HG02798 (cell line): ENCODE data around the gene COX18.
A peak's percentile ranks its signal among the peaks of the same experiment; 100 is the strongest.

Experiments
- ATAC-seq: cut with Tn5 transposase; IDR thresholded peaks from one replicate; pipeline ENCODE4 v1.9.1; 2021; ENCODE audit warnings: mild to moderate bottlenecking; ENCODE audit not compliant: unreplicated experiment, poor library complexity

The COX18 gene, protein sequence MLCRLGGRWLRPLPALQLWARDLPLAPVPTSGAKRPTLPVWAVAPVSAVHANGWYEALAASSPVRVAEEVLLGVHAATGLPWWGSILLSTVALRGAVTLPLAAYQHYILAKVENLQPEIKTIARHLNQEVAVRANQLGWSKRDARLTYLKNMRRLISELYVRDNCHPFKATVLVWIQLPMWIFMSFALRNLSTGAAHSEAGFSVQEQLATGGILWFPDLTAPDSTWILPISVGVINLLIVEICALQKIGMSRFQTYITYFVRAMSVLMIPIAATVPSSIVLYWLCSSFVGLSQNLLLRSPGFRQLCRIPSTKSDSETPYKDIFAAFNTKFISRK

DNA sequence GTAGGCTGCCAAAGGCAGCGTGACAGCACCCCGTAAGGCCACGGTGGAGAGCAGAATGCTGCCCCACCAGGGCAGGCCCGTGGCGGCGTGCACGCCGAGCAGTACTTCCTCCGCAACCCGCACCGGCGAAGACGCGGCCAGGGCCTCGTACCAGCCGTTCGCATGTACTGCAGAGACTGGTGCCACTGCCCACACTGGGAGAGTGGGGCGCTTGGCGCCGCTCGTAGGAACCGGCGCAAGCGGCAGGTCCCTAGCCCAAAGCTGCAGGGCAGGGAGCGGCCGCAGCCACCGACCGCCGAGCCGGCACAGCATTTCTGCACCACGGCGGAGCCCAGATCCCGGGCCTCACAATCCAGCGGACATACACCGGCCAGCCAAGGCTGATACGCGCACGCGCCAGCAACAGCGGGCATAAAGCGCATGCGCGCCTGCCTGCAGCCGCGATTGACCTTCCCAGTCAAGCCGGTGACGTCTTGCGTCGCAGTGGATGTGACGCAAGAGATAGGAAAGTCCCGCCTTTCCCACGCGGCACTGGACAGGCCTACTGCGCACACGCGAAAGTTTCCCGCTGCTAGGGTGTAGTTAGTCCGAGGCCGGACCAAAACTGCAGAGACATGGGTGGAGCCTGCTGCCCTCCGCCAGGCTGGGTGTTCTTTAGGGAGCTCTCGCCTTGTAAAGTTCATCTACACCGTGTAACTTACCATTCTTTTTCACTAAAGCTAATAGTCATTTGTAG lies at the start of gene COX18:
TSS of gene COX18 (minus strand) at position 379 of the 736 bp plus-strand sequence. CDS start at position 312, 67 bp downstream.
- peak; percentile 88 for ATAC-seq

DNA sequence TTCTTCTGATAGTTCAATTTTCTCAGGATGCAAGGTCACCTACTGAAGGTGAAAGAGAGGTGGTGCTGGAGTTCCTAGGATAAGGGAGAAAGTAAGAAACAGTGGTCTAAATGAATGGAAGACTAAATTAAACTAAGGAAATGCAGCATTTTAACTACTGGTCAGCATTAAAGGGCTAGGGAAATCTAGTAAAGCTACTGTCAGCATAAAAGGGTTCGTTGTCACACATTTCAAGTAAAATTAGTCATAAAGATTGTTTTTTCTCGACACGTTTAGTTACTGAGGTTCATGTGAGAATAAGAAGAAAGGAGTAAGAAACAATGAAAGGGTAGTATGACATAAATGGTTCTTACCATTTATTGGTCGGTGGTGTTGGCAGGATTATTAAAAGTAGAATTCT lies 40.0 kb upstream of the COX18 start:
- no peak for ATAC-seq

DNA sequence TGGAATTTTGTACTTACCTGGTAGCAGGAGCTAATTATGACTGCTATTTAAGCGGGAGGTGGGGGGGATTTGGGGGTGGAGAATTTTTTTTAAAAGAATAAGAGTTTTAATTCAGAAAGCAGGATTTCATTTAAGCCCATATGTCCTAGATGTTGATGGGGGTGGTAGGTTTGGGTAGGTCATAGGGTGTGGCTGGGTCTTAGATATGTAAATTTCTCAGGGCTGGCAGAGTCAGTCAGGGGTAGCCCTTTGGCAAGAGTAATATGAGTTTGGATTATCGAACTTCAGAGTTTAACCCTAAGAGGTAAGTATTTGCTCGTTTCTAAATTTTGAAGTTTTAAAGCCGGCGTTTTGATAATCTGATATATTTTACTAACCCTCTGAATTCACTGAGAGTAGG lies 35.2 kb upstream of the COX18 start:
- ATAC-seq: no peak

DNA sequence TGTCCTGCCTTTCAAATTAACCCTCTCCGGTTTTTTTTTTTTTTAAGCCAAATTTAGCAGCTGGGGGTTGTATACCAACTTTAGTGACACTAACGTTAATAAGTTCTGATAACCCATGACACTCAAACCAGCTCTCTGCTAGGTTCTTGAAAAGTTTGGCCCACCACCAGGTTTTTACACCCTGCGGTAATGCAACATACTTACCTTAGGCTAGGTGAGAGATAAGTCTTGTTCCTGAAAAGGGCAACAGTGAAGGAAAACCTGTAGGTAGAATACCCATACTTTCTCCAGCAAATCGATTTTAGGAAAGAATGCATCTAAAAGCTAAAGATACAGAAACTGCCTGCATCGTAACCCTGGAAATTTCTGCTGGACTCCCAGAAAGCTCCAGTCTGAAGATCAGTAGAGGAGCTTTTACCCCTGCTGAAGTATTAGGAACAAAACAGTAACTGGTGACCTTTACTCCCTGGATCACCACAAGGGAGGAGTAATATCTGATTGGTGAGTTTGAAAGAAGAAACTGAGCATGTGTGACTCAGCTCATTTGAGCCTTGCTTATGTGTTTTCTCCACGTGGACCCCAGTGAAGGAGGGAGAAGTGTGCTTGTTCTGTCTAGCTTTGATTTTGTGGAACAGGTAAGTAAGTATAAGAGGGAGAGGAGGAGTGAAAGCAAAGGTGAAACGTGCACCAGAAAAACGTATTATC lies 34.4 kb upstream of the COX18 start:
- ATAC-seq: no peak

DNA sequence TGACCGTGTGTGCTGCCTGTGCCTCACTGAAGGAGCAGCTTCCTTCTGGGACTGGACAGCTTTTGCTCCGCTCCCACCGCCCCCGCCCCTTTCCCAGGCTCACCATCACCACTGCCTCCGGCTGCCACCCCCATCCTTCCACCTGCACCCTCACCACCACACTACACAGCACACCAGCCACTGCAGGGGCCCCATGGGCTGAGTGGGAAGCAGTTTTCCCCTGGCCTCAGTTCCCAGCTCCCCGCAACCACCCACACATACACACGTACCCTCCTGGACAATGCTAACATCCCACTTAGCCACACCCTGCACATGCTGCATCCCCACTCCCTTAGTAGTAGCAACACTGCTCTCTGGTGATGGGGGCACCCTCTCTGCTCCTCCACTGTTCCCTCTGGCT lies 29.6 kb upstream of the COX18 start:
- no peak for ATAC-seq

DNA sequence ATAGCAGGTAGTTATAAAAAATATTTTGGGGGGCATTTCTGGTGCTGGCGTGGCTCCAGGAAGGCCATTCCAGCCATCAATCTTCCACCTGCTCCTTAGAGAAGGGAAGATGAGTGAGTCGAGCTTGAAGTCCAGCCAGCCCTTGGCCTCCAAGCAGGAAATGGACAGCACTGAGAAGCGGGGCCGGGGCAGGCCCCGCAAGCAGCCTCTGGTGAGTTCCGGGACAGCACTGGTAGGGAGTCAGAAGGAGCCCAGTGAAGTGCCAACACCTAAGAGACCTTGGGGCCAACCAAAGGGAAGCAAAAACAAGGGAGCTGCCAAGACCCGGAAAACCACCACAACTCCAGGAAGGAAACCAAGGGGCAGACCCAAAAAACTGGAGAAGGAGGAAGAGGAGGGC lies 29.2 kb upstream of the COX18 start:
- ATAC-seq: no peak

DNA sequence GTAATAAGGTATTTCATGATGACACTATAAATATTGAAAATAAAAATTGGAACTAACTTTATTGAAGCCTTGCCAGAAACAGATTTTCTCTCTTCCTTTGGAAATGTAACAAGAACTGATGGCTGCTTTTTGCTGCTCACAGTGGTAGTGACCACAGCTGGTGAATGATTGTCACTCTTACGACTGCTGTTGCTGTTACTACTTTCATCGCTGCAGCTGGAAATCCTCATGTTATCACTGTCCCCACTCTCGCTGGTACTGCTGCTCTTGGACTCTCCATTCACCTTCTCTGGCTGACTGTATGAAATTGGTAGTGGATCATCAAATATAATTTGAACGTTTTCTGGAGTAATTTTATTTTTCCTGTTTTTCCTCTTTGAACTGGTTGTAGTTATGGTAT lies 28.5 kb upstream of the COX18 start:
- ATAC-seq: no peak

DNA sequence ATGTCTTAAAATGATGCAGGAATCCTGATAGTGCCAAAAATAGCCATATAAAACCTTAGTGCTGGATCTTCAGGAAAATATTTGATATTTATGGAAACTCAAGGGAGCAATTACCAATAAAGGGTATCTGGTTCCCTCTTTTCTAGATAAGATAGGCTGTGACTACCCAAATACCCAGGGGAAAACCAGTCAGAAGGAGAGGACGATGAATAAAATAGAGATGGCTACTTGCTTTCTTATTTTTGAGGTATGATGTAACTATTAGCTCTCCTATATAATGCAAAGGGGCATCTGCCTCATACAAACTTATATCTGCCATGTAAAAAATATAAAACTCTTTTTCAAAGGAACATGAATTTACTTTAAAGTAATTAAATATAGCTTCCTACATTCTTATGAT lies 23.4 kb upstream of the COX18 start:
- ATAC-seq: no peak

DNA sequence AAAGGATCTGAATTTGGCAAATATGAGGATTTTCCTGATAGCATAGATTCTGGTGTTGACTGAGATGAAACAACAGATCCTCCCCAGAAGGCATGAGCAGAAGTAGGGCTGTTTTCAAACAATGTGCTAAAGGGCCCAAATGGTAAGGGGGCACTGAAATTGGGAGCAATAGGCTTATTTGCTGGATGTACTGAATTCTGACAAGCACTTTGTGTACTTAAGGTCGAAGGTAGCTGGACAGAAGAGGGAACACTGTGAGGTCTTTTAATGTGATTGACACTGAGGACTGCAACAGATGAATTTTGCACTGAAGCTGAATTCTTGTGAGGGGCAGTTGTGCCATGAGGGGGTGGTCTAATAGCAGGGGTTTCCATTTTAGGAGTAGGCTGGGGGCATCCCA lies 21.2 kb upstream of the COX18 start:
- no peak for ATAC-seq

DNA sequence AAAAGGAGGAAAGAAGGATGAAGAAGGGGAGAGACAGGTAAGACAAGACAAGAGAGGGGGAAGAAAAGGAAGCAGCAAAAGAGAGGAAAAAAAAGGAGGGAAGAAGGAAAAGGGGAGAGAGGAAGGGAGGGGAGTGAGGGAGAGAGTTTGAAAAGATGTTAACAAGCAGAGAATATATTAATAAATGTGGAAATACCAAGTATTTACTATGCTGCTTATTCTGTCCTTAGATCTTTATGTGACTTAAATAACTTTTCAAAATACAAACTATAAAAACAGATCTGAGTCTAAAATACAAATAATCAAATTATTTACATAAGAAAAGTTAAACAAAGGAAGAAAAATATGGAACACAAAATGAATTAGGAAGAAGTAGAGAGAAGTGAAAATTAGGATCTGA lies 18.4 kb upstream of the COX18 start:
- no peak for ATAC-seq

DNA sequence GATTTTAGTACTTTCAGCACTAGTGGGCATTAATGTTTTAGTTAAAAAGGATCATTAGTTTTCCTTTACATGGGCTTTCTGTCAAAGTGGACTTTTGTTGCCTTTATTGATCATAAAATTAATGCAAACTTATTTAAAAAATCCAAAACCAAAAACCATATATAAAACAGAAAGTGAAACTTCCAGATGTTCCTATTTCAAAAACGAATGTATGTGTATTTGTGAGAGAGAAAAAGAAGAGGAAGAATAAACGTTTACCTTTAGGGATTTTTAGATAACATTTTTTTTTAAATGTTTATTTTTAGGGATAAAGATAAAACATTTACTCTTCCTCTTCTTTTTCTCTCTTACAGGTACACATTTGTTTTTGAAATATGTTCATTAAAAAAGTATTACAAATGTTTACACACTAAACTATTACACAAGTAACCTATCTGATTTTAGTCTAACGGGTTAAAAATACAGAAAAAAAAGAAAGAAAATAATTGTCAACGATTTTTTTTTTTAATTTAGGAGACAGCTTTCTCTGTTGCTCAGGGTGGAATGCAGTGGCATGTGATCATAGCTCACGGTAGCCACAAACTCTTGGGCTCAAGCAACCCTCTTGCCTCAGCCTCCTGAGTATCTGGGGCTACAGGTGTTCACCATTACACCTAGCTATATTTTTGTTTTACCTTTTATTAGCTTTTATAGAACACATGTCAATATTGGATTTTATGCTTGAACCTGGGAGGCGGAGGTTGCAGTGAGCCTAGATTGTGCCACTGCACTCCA lies 16.8 kb upstream of the COX18 start:
- ATAC-seq: no peak

DNA sequence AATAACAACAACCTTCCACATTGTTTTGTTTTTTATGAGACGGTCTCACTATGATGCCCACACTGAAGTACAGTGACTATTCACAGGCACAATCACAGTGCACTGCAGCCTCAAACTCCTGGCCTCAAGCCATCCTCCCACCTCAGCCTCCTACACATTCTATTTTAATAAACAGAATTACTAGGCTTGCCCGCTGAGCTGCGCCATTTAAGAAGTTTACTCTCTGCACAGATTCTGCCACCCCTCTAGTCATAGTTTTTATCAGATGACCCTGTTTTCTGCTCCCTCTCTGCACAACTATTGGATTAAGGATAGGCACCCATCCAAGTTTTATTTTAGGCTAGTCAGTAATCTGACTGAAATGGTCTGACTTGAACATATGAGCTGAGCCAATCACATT lies 11.3 kb upstream of the COX18 start:
- no peak for ATAC-seq

DNA sequence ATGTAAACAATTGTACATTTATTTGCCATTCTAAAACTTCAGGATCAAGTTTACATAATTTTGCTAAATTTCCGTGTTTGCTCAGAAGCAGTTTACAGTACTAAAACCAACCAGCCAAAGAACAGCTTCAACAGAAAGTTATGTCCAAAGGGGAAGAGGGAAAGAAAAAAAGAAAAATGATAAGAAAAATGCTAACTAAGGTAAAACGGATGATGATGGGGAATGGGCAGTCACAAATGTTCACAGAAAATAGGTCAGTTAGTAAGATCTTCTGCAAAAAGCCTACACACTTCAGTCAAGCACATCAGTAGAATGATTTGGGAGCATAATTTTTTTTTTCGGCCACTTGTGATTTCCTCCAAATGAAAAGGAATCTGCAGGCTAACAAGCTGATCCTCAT lies 6.3 kb upstream of the COX18 start:
- no peak for ATAC-seq

DNA sequence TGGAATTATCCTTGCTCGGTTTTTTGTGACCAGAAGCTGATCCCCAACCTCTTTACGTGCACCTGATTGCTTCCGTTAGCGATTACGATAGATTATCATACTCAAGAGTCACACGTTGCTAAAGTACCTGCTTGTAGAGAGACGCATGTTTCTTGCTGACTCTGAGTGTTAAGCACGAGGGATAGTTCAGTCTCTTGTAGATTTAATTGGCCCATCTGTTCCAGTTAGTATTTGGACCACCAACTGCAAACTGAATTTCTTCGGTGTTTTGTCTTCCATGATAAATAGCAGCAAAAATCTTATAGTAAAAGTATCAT lies 516 bp upstream of the COX18 start:
- ATAC-seq: peak; percentile 15

DNA sequence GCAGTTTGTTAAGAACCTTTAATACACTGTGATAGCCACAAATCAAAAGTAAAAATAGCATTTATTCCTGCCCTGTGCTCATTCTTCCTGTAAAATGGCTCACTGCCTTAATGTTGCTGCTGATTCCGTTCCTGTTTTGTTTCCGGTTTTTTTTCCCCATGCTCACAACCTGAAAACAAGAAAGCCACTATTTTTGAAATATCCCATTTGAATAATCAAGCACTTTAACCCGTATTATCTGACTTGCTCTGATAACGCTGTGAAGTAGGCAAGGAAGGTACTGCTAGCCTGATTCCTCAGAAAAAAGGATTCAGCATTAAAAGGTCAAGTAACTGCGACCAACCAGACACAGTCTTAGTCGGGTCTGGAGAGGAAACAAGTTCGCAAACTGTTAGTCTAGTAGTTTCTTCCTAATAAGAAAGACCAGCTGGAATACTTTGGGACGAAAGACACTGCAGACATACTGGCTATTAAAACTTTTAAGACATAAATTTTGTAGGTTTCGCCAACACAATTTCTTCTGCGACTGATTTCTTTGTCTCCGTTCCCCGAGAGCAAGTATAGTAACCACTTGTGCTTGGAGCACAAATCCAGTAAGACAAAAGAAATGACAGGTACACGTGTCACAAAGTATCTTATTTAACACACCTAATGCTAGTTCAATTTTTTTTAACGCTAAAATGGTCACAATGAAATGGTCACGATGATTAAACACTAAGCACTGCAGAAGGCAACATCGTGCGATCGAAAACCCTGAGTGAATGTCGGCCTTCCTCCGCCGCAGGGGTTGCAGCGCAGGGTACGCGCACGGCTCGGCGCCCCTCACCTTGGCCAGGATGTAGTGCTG lies 802 bp downstream of the COX18 start:
- peak; percentile 0 for ATAC-seq

DNA sequence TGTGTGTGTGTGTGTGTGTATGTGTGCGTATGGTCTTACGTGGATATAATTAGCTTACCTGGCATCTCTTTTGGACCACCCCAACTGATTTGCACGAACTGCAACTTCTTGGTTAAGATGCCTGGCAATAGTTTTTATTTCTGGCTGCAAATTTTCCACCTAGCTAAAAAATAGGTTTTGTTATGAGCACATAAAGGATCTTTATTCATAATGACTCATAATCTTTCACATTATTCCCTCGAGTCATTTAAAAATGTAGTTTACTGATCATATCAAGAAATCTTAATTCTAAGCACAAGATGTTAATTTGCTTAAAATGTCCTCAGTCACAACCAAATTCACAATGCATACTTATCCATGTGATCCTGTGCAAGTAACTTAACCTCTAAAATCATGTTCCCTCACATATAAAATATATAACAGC lies 1.5 kb downstream of the COX18 start:
- ATAC-seq: no peak

DNA sequence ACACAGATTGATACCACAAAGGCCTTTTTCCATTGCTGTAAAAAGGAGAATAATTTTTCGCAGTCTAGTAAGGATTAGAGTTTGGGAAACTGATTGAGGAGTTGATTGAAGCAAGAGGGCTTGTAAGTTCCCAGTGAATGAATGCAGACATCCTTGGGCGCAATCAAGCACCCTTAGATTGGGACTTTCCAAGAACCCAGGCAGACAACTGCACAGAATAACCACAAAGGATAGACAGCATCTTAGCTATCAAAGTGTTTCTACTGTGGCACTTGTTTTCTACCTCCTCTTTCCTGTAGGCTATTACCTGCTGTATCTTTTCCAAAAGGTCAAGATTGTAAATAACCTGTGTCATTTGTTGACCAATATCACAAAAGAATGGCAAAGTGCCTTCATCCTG lies 2.6 kb downstream of the COX18 start:
- ATAC-seq: no peak

DNA sequence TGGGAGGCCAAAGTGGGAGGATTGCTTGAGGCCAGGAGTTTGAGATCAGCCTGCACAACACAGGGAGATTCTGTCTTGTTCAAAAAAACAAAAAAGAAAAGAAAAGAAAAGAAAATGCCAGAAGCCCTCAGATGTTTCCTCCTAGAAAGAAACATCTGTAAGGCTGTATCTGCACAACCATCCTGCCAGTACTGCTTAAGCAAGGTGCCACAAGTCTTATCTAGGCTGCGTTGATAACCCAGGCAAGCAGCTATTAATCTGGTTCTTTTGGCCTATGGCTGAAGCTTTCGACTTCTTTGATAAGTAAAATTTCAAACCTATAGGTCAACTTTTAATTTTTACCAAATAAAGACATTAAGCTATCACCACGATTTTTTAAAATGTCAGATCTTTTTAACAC lies 3.1 kb downstream of the COX18 start:
- ATAC-seq: no peak

DNA sequence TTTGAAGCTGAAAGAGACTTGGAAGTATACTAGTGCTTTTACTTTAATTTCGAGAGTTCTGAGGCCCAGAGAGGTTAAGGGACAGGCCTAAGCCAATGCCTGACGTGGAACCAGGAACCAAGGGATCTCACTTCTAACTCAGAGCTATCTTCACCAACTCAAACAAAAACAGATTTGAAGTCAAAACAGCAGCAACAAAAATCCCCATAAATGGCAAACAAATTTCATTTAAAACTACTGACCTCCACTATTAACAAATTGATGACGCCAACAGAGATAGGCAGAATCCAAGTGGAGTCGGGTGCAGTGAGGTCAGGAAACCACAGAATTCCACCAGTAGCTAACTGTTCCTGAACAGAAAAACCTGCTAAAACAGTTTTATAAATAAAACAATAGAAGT lies 5.0 kb downstream of the COX18 start:
- no peak for ATAC-seq
